Kidney (tissue), 14 donors: ENCODE results near the gene ZNF787. TPM values are rescaled to one million over a fixed set of nuclear protein-coding genes. Genes with fewer than 3 reads are reported as not detected.

ENCODE experiments used
- DNase-seq, 5 donors: peaks; one replicate each; pipeline ENCODE4 v3.0.0-alpha.2; 2013 to 2020
- FAIRE-seq: peaks from 2 replicates; lab custom pipeline; 2012; peaks lifted over from hg19 to GRCh38; lab: Jason Lieb, UNC
- H3K27ac ChIP-seq, 2 donors: one replicate each; pipeline ENCODE4 v1.7.0; 2013; ENCODE audit warnings: low read depth in 2 of 2, low read length in 2 of 2, inconsistent platforms in 1 of 2
- H3K27me3 ChIP-seq: one replicate; pipeline ENCODE4 v1.7.1; 2013; ENCODE audit warnings: low read length, inconsistent platforms; ENCODE audit not compliant: control insufficient read depth, insufficient read depth
- H3K36me3 ChIP-seq, 3 donors: one replicate each; pipeline versions ENCODE4 v1.7.0 to v1.7.1; 2013; ENCODE audit warnings: low read length in 3 of 3, control low read depth in 1 of 3, inconsistent platforms in 1 of 3; ENCODE audit not compliant: insufficient read depth in 3 of 3, control insufficient read depth in 2 of 3
- H3K4me1 ChIP-seq, 3 donors: one replicate each; pipeline versions ENCODE4 v1.7.0 to v1.7.1; 2013; ENCODE audit warnings: low read length in 3 of 3, inconsistent platforms in 1 of 3, low read depth in 1 of 3; ENCODE audit not compliant: control insufficient read depth in 2 of 3, insufficient read depth in 2 of 3
- H3K4me3 ChIP-seq, 3 donors: one replicate each; pipeline versions ENCODE4 v1.7.0 to v1.8.1; 2013; ENCODE audit warnings: low read length in 3 of 3, control low read depth in 1 of 3, inconsistent platforms in 1 of 3
- H3K9ac ChIP-seq, 3 donors: one replicate each; pipeline versions ENCODE4 v1.7.0 to v1.7.1; 2013; ENCODE audit warnings: low read length in 3 of 3, control low read depth in 1 of 3, inconsistent platforms in 1 of 3
- H3K9me3 ChIP-seq, 3 donors: one replicate each; pipeline versions ENCODE4 v1.7.0 to v1.7.1; 2013; ENCODE audit warnings: low read length in 3 of 3, control low read depth in 1 of 3, inconsistent platforms in 1 of 3; ENCODE audit not compliant: control insufficient read depth in 2 of 3, insufficient read depth in 1 of 3
- CTCF ChIP-seq: IDR thresholded peaks from 3 replicates; pipeline ENCODE4 v1.5.1; 2012; ENCODE audit warnings: mild to moderate bottlenecking, moderate library complexity, borderline replicate concordance; ENCODE audit not compliant: insufficient read depth; ENCODE audit errors: extremely low read depth
- intact Hi-C: fragments of 100-400 bp; cut with DNase I; formaldehyde crosslinking; loops from one replicate; pipeline ENCODE4 v1.11.1; 2022
- polyA plus RNA-seq: library from polyadenylated mRNA; stranded (reverse); fragments of 350-450 nt; fragmentation: Illumina TruSeq; extraction: RNeasy Lipid Tissue Mini Kit (QIAGEN cat#74804); gene quantifications from one replicate; pipeline ENCODE4 v1.2.3, GENCODE V29; 2014; ENCODE audit warnings: low read depth, low replicate concordance; ENCODE audit not compliant: insufficient read depth
- total RNA-seq: library from RNA; stranded (reverse); fragmentation: NEBNext Ultra II Directional; extraction: Animal tissue kit (Norgen Biotek cat#: 25700); gene quantifications from one replicate; pipeline ENCODE4 v1.2.1, GENCODE V29; 2021
- donor health status: control.
- donor health status: control.
- donor health status: control.
- donor health status: control.
- donor health status: control.
- donor health status: DM: yes; HTN: yes; CAD: no.
- donor health status: Normal renal cell carcinoma (clear cell type).

ZNF787 gene
- total and polyA plus RNA-seq, 2 donors from 2014 or later: 23.0 to 31.9 TPM

DNA sequence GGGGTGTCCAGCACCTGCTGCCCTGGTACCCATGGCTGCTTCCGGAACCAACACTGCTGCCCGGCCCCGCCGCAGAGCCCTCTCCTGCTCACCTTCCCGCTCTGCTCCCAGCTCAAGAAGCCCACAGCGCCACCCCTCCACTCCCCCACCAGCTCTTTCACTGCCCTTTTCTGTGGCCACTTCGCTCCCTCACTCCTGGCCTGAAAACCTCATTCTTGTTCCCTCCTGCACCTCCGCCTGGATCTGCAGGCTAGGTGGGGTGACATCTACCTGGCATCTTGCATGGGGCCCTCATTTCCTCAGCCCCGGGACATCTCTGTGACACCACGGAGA, 6.4 kb downstream of the ZNF787 start:
- intact Hi-C loops: no loop called here
- FAIRE-seq: no peak
- H3K4me3 ChIP-seq: no peak overlapping the region
- no peaks in the 10 kb centered on the region for H3K9me3 ChIP-seq
- no peak overlapping the region for H3K27ac ChIP-seq
- no peak overlapping the region for H3K9ac ChIP-seq
- no peak for TF ChIP-seq CTCF
- H3K4me1 ChIP-seq: peaks cover 0 to 54% (median 39%) of the 10 kb centered on the region in 3 donors
- no peak for DNase-seq
- H3K36me3 ChIP-seq: no peaks in the 10 kb centered on the region
- no peaks in the 10 kb centered on the region for H3K27me3 ChIP-seq

DNA sequence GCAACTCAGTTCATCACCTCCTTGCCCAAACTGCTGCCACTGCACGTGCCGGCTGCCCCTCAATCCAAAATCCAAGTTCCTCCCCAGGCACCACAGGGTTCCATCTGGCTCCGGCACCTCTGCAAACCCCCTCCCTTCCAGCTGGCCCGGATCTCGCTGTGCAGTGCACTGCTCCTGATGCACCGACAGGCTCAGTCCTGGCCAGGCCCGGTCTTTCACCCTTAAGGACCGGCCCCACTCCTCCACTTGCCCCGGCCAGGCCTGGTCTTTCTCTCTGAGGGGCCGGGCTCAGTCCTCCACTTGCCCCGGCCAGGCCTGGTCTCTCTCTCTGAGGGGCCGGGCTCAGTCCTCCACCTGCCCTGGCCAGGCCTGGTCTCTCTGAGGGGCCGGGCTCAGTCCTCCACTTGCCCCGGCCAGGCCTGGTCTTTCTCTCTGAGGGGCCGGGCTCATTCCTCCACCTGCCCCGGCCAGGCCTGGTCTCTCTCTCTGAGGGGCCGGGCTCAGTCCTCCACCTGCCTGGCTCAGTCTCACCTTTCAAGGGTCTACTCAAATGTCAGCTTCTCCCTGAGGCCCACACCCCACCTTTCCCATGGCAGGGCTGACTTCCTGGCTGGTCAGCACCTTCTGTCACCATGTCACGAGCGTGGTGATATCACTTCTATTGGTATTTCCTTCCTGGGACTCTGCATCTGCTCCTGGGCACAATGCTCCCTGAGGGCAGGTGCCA, 6.9 kb downstream of the ZNF787 start:
- no peaks in the 10 kb centered on the region for H3K9me3 ChIP-seq
- intact Hi-C loops: no loop called here
- no peak overlapping the region for H3K4me3 ChIP-seq
- no peak for DNase-seq
- peaks cover 0 to 50% (median 35%) of the 10 kb centered on the region in 3 donors for H3K4me1 ChIP-seq
- no peak for TF ChIP-seq CTCF
- H3K27ac ChIP-seq: no peak overlapping the region
- H3K27me3 ChIP-seq: no peaks in the 10 kb centered on the region
- H3K9ac ChIP-seq: no peak overlapping the region
- FAIRE-seq: no peak
- no peaks in the 10 kb centered on the region for H3K36me3 ChIP-seq

DNA sequence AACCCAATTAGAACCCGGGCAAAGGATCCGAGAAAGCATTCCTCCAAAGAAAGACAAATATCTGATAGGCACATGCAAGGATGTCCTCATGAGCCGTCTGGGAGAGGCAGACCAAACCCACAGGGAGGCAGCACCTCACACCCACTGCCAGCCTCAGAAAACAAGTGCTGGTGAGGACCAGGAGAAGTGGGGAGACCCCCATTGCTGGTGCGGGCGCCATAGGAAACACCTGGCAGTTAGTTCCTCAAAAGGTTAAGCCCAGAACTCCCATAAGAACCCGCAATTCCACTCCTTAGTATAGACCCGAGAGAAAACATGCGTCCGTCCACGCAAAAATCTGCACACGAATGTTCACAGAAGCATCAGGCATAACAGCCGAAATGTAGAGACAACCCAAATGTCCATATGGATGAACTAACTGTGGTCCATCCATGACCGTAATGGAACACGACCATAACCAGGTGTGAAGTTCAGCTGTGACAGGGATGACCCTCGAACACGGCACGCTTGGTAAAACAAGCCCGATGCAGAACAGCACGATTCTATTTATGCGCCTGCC, 7.9 kb downstream of the ZNF787 start:
- H3K27ac ChIP-seq: no peak overlapping the region
- no peak for DNase-seq
- H3K27me3 ChIP-seq: no peaks in the 10 kb centered on the region
- peaks cover 0 to 52% (median 30%) of the 10 kb centered on the region in 3 donors for H3K4me1 ChIP-seq
- intact Hi-C loops: no loop called here
- H3K9ac ChIP-seq: no peak overlapping the region
- no peaks in the 10 kb centered on the region for H3K36me3 ChIP-seq
- H3K4me3 ChIP-seq: no peak overlapping the region
- TF ChIP-seq CTCF: no peak
- H3K9me3 ChIP-seq: no peaks in the 10 kb centered on the region
- no peak for FAIRE-seq
